HG02759 (cell line): Measurements from ENCODE around the gene LRRC59.
"Not testable (repeated sequence)": the region's sequence is repeated elsewhere in the genome, so short reads cannot be mapped to it uniquely, and the experiment has no call there.

Experiments
- ATAC-seq: cut with Tn5 transposase; IDR thresholded peaks from one replicate; pipeline ENCODE4 v1.9.1; 2021; ENCODE audit warnings: mild to moderate bottlenecking, moderate library complexity; ENCODE audit not compliant: unreplicated experiment

LRRC59 gene

DNA sequence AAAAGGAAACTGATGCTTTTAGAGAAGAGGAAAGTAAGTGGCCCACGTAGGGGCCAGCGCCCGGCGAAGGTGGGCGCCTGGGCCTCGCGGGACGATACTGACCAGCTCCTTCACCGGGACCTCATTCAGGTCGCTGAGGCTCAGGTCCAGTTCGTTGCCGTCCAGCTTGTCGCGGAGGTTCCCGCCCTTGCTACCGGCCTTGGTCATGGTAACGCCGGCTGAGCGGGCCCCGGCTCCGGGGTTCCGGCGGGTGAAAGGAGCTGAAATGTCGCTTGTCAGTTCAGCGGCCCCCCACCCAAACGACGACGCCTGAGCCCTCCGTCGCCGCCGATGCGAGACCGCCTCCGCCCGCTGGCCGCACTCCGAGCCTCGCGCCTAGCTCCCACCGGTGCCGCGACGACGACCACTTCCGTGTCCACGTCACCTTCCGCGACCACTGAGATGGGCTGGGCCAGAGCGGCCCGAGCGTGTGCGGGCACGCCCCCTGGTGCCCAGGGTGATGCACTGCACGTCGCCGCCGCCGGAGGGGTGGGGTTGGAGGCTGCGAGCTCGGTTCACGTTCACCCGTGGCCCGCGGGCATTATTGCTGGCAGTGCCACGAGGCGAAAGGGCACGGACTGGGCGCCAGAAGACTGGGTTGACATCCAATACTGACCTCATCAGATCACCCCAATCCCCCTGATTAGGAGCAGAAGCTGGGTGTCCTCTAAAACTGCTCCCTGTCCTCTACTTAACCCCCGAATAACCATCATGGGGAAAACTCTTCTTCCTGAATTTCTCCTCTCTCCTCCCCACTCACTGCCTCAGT is at the start of gene LRRC59:
Gene LRRC59 (minus strand): TSS at position 413 of the 808 bp plus-strand sequence. CDS start 206 bp downstream, at position 207.
- ATAC-seq, result peak; percentile 97

DNA sequence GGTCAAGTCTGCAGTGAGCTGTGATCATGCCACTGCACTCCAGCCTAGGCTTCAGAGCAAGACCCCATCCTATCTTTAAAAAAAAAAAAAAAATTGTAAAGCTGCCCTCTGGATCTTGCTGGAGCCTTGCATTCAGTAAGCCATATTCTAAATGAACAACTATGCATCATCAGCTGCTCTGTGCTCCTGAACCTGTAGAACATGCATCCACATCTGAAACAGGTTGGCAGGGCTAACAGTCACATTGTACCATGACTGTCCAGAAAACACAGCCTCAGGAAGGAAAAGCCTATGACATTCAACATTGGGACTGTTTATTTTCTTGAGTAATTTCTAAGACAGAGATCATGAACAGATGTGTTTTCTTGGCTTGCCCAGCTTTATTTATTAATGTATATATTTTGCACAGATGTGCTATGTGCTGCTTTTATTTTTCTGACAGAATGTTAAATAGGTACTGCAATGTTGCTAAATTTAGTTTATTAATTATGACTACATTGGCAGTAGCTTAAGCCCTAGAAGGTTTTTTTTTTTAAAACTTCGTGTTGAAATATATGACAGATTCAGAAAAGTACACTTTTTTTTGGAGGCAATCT is 48.5 kb upstream of the LRRC59 start:
- no peak for ATAC-seq

DNA sequence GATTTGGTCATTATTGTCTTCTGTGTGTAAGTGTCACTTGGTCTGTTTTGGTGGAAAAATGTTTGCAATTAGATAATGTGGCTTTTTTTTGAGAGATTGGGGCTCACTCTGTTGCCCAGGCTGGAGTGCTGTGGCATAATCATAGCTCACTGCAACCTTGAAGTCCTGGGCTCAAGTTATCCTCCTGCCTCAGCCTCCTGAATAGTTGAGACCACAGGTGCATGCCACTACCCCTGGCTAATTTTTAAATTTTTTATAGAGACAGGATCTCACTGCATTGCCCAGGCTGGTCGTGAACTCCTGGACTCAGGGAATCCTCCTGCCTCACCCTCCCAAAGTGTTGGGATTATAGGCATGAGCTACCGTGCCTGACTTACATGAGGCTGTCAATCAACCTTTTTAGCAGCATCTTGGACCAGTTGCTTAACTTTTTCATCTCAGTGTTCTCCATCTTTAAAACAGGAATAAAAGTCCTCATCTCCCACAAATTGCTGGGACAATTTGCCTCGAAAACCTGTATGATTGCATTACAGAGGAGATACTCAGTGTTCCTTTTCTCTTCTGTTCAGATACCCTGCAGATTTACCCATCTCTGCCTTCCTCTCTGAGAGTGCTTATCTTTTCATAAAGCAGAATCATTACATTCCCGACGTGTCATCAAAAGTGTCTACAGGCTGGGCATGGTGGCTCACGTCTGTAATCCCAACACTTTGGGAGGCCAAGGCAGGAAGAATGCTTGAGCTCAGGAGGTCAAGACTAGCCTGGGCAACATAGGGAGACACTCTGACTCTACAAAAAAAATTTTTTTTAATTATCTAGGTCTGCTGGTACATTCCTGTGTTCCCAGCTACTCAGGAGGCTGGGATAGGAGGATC is 47.8 kb upstream of the LRRC59 start:
- no peak for ATAC-seq

DNA sequence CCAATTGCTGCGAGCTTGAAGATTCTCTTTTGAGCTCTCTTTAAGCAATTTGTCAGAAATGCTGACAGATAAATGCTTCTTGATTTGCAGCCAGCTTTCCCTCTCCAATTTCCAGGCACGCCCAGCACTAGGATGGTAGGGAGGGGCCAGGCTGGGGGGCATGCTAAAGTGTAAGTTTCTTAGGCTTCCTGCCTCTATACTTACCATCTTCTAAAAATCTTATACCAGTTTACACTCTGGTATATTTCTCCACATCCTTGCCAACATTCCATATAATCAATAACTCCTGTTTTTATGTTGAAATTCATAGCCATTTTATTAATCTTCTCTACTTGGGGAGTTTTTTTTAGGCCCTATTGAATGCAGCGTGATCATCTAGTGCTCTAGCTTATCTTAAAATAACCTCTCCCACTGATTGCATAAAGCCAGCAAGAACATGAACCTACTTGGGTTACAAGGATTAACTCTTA is 46.2 kb upstream of the LRRC59 start:
- no peak for ATAC-seq

DNA sequence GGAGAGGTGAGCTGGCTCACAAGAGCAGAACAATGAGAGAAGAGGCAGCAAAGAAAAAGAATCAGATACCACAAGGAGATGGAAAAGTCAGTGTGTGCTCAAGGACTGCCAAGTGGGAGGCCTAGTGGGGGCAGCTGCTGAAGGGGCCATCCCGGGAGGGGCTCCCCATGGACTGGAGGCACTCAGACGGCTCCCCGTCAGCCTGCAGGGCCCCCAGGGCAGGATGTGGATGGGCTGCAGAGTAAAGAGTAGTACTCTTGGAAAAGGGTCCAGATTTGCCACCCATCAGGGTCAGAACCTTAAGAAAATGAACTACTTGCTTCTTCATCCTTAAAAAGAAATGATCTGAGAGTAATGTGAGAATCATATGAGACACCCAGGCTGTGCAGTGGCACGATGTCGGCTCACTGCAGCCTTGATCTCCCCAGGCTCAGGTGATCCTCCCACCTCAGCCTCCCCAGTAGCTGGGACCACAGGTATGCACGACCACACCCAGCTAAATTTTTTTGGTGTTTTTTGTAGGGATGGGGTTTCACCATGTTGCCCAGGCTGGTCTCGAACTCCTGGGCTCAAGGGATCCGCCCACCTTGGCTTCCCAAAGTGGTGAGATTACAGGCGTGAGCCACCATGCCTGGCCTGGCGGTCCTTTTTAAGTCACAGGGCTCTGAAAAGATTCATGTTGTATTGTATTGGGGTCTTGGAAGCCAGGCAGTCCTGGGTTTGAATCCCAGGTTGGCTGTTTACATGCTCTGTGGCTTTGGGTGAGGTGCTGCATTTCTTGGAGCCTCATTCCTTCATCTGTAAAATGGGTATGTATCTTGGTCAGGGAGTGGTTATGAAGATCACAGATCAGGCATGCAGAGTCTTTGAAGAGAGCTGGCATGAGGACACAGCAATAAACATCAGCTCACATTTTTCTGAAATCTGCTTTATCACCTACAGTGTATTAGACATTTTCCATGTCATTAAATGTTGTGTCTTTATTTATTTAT is 43.8 kb upstream of the LRRC59 start:
- no peak for ATAC-seq

DNA sequence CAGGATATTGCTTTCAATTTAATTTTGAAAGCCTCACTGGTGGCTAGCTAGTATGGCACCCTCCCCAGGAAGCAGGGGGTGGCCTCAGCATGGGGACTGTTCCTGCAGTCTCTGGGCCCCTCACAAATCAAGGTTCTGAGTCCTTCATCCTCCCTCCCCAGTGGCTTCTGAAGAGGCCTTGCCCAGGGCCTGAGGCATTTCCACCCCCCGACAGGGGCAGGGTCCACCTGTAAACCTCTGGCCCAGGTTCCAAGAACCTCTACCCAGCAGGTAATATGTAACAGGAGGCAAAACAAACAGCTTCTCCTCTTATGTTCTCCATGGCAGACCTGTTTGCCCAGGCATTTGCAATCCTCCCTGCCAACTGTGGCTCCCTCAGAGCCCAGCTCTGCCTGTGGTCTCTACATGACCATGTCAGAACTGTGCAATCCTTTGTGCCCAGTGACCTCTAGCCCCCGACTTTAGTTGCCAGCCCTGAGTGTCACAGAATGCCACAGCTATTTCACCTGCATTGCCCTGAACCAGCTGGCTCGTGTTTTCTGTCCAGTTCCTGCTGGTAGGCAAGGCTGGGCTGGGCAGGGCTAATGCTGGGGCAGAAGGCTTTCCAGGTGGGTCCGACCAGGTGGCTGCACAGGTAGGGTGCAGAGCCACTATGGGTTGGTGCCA is 43.0 kb upstream of the LRRC59 start:
- no peak for ATAC-seq

DNA sequence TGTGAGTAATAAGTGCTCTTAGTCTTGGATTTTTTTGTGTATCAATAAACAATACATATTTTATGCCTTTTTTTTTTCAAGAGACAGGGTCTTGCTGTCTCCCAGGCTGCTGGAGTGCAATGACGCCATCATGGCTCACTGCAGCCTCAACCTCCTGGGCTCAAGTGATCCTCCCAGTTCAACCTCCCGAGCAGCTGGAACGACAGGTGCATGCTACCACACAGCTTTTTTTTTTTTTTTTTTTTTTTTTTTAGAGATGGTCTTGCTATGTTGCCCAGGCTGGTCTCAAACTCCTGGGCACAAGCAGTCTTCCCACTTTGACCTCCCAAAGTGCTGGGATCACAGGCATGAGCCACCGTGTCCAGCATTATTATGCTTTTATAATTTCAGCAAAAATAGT is 41.7 kb upstream of the LRRC59 start:
- no peak for ATAC-seq

DNA sequence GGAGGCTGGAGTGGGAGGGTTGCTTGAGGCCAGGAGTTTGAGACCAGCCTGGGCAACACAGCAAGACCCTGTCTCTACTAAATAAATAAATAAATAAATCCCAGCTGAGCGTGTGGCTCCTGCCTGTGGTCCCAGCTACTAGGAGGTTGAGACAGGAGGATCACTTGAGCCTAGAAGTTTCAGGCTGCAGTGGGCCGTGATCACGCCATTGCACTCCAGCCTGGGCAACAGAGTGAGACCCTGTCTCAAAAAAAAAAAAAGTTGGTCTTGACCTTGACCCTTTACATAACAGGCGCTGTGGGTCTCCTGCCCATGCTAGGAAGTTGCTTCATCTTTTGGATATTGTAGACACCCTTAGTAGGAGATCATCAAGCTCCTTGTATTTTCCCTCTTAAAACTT is 40.1 kb upstream of the LRRC59 start:
- no peak for ATAC-seq

DNA sequence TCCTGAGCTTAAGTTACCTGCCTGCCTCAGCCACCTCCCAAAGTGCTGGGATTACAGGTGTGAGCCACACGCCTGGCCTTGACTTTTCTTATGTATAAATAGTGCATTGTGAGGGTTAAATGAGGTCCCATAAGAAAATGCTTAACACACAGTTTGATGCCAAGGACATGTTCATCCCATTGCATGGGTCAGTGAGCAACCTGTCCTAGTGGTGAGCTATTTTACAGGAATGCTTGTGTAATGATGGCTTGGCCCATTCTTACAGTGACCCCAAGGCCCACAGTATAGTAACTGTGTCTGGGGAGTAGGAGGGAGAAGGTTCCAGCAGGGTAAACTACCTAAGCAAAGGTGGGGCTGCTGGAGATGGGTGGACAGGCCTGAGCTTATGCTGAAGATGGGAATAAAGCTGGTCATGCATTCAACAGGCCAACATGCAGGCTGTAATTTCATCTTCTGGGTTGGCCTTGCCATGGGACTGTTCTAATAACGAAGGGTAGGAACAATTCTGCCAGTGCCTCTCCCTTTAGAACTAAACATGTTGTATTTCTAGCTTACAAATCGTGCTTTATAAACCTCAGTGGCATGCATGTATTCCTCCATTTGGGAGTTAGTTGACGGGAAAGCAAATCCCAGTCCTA is 34.9 kb upstream of the LRRC59 start:
- no peak for ATAC-seq

DNA sequence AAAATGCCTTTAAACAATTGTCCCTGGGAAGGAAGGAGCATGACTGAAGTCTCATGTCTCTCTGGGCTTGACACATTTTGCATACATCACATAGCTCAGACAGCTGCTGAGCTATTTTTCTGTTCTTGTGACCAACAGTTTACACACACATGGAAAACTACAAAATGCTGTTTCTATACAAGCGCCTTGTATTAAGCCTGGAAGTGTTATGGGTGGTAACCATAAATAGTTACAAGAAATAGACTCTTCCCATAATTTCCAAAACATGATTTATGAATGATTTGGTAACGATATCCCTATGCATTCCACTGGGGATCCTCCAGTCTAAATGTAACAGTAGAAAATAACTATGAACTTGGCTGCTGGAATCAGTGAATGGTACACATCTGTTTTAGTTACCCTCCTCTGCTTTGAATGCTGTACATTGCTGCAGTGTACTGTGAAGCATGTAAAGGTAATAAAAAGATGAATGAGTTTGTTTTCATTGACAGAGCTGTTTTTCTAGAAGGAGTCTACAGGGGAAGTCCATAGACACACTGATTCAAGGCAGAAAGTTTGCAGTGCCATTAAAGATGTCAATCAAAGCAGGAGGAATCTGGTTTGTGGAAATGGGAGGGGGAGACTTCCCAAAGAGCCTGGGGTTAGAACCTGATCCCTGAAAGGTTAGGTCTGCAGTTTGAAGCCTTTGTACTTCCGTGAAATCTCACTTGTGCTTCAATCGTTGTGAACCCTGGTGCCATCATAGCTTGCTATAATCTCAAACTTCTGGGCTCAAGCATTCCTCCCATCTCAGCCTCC is 33.7 kb upstream of the LRRC59 start:
- no peak for ATAC-seq

DNA sequence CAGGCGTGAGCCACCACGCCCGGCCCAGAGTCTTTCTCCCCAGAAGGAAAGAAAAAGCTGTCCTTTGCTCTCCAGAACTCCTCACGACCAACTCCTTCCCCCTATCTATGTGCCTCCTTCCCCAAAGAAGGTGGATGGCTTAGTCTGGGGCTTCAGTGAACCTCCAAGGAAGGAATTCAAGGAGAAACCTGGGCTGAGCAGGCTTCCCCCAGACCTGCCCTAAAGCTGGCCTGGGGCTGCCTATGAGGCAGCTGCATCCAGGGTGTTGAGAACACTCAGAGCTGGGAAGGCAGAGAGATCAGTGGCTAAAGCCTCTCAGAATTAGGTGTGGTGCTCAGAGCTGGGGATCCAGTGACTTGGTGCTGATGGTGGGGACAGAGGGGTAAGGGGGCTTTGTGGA is 32.5 kb upstream of the LRRC59 start:
- no peak for ATAC-seq

DNA sequence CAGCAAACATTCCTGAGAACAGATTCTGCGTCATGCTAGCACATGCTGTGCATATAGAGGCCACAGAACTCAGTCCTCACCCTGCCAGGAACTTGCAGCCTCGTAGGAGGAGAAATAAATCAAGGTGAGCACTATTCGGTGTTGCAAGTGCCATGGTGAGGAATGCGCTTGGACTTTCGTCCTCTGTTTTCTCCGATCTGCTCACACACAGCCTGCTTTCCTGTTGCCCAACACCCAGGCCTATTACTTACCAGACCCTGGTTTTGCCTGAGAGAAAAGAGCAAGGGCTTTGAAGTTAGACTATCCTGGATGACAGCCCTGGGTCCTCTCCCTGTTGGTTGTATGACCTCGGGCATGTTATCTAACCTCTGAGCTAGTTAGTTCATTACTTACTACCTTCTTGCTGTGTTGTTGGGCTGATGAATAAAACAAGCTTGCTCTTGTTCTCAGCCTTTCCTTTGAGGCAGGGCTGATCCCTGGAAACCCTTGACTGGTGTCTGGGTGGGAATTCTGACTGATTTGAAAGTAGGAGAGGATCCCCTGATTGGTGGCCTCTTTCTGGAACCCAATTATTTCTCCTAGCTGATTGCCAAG is 31.6 kb upstream of the LRRC59 start:
- no peak for ATAC-seq

DNA sequence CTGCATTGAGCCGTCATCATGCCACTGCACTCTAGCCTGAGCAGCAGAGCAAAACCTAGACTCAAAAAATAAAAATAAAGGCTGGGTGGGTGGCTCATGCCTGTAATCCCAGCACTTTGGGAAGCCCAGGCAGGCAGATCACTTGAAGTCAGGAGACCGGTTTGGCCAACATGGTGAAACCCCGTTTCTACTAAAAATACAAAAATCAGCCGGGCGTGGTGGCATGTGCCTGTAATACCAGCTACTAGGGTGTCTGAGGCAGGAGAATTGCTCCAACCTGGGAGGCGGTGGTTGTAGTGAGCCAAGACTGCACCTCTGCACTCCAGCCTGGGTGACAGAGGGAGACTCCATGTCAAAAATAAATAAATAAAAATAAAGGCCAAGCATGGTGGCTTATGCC is 30.8 kb upstream of the LRRC59 start:
- not testable (repeated sequence) for ATAC-seq

DNA sequence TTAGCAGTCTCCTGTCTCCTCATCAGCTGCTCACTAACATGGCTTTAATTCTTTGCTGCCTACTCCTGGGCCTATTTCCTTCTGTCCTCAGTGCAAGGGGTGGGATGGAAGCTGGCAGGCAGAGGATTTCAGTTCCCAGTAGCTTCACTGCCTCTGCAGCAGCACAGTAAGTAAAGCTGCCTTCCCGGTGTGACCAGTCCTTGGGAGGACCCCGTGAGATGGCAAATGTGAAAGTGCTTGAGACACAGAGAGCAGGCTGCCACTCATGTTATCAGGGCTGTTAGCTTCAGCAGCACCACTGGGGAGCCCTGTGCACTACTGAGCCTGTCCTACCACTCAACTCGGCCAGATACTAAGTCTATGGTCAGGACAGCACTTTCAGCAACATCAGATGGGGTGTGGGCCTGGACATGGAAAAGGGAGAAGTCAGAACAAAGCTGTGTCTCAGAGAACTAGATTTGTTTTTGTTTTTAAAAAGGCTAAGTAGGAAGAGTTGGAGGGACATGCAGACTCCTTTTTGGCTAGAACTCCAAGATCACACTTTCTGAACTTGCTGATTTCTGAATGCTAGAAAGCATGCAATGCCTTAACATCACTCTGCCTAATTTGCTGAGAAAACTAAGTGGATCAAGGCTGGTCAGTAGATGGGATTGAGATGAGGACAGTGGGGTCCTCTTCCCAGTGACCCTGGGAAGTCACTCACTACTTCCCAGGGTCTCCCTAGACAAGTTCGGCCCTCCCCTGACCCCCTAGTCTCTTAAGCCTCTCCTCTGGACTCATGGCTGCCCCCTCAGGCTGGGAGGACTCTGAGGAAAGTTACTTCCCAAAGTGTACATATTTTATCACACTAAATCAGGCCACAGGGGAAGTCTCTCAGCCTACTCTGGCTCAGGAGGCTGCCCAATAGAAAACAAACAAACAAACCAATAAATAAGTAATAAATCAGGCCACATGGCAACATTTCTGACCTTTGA is 29.8 kb upstream of the LRRC59 start:
- peak; percentile 27 for ATAC-seq

DNA sequence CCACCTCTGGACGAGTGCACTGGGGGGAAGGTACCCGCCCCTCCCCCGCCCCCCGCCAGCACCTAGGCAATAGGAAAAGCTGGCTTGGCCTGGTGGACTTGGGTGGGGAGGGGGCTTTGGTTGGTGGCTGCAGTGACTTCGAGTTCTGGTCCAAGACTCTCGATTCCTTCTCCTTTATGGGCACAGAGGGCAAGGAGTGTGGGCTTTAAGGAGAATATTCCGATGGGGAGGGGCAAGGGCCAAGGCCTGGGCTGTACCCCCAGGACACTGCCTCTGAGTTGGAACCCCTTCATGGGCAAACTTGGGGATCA is 29.1 kb upstream of the LRRC59 start:
- no peak for ATAC-seq

DNA sequence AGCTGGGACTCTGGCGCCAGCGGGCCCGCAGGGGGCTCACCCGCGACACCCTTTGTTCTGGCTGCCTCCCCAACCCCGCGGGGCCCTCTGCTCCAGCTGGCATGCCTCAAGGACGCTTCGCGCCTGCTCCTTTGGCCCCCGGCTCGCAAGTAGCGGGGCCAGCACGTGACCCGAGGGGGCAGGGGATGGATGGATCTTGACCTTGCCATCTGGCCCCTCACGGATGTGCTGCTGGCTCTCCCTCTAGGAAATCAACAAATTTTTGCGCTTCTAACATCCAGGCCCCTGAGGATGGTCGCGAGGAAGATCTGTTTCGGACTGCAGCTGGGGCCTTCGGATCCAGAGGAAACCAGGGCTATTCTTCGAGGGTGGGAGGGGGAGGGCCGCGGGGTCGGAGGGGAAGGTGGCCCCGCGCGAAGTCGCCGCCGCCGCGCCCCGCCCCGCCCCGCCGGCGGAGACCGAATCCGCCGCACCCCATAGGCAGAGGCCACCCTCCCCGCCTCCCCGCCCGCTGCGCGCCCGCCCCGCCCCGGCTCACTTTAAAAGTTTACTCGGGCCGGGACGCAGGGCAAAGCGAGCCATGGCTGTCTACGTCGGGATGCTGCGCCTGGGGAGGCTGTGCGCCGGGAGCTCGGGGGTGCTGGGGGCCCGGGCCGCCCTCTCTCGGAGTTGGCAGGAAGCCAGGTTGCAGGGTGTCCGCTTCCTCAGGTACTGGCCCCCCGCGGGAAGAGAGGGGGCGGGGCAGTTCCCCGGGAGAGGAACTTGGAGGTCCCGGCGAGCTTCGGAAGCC is 28.6 kb upstream of the LRRC59 start, which contains the start of gene ACSF2:
Gene ACSF2 (plus strand): TSS at position 537 of the 790 bp plus-strand sequence. CDS start 44 bp downstream, at position 581.
- peak; percentile 75 for ATAC-seq
